Measurements from ENCODE around the gene TSHZ2.

GRCh38 chr20:53379014-53379832 is 407.1 kb downstream of the TSHZ2 start:
- TF ChIP-seq POLR2AphosphoS5 (IDR thresholded peaks at IDR 0.05; ENCODE audit: low read depth, low read length) (no peak), POLR2A (IDR thresholded peaks at IDR 0.05; ENCODE audit: low read depth, low read length) (no peak), TAF1 (IDR thresholded peaks at IDR 0.05; ENCODE audit: borderline replicate concordance, low read depth, low read length) (no peak)

Measured in GM12892 (cell line).